SKM-1 treated with dmso at 0.1 percent for 144 hours (cell line): Measurements from ENCODE around the gene SUMF1.
A peak's percentile ranks its signal among the peaks of the same experiment; 100 is the strongest.

Experiments used
- DNase-seq: peaks from one replicate; lab custom pipeline; 2025; ENCODE audit not compliant: unreplicated experiment; lab: John Stamatoyannopoulos, UW

Gene SUMF1

GRCh38 chr3:4497843-4498324 is 30.8 kb upstream of the SUMF1 start:
- no peak for DNase-seq

GRCh38 chr3:4497005-4497692 is 30.1 kb upstream of the SUMF1 start:
- no peak for DNase-seq

GRCh38 chr3:4496087-4496452 is 29.0 kb upstream of the SUMF1 start:
- no peak for DNase-seq

DNA sequence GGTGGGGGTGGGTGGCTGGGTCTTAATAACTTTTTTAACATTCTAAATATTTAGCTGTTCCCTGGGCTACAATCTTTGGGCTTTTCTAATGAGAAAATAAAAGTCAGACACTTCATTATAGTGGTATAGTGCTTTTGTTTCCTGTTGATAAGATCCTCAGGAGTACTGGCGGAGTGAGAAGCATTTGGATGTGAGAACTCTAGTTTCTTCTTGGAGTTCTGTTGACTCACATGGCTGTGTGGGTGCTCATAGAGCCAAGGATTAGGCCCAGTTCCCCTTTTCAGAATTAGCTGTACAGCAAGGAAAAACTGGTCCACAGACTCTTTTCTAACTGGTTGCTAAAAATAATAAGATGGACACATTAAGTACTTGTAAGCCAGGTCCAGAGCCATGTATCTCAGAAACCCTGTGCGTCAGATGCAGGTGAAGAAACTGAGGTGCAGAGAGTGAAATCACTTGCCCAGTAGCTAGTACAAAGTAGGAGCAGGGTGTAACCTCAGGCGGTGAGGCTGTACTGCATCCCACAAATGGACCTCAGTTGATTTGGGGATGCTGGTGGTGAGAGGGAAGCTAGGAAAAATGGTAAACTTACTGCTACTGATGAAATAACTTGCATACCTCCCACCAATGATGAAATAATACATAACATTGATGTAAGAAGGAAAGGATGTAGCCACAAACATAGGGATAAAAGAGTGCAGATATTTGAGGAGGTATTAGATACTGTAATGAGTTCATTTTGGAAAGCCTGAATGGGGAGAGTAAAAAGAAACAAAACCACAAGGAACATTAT is 28.4 kb upstream of the SUMF1 start:
- DNase-seq, result peak; percentile 34

DNA sequence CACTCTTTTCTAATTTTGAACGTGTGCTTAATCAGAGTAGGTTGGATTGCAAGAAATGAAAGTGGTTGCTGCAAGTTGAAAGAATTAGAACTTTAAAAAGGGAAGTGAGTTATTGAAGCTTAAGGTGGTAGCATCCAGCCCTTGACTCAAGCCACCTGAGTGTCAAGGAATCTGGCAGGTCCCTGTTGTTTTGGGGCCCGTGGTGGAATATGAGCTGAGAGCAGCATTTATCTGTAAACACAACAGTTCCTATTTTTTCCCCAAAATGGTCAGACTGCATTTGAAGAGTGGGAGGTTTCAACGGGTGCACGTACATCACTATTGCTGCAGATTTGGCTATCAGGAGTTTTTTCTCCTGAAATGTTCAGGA is 27.8 kb upstream of the SUMF1 start:
- peak; percentile 26 for DNase-seq

- DNase-seq, result peak; percentile 24
These were observed 27.1 kb upstream of the SUMF1 start for GRCh38 chr3:4493941-4494894.

- DNase-seq, result peak; percentile 99
These were observed 26.2 kb upstream of the SUMF1 start, which contains the start of gene ITPR1 for GRCh38 chr3:4493014-4493940. Gene ITPR1 (plus strand): TSS chr3:4493348. CDS start chr3:4516492, 23,144 bp downstream.

DNA sequence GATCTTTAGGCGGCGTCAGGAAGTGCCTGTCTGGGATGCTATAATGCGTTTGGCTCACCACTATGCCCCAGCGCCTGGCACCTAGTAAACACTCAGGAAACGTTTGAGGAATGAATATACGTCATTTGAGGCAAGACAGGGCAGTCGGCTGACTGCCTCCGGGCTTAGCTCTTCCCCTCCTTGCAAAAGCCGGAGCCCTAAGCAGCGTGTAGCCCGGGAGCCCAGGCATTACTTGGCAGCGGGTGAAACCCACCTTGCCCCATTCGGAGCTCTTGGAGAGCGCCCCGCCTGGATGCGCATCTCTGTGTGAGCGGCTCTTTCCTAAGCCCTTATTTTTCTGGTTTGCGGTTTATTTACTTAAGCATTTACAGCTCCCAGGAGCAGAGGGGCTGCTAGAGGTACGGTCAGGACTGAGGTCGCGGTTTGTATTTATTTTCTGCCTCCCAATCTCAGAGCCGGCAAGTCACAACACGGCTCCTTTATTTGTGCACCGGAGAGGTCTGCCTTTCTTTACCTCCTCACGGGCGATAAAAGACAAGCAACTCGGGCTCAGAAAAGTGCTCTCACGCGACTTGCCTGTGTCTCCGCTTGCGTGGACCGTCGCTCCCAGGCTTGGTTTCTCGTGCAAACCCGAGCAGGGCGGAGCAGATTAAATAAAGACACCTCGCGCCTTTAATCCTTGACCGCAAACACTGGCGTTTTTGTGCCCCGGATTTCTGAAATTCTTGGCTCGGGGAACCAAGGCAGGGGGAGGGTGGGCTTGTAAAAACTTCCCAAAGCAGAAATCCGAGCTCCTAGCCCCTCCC is 25.3 kb upstream of the SUMF1 start:
- peak; percentile 46 for DNase-seq

DNA sequence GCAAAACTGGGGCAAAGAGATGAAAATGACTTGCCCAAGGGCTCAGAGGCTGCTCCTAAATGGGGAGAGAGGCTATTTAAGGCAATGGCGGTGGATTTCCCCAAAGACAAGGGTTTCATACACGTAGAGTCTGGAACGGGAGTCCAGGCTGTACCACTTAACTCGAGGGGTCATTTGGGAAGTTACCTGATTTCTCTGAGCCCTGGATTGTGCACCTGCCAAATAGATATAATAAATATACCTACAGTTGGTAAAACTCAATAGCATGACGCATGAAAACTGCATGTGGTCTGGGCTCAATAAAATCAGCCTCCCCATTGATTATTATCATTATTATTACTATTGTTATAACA is 24.8 kb upstream of the SUMF1 start:
- DNase-seq, result no peak

- DNase-seq, result peak; percentile 76
These were observed 11.2 kb upstream of the SUMF1 start for GRCh38 chr3:4478261-4478660.

DNA sequence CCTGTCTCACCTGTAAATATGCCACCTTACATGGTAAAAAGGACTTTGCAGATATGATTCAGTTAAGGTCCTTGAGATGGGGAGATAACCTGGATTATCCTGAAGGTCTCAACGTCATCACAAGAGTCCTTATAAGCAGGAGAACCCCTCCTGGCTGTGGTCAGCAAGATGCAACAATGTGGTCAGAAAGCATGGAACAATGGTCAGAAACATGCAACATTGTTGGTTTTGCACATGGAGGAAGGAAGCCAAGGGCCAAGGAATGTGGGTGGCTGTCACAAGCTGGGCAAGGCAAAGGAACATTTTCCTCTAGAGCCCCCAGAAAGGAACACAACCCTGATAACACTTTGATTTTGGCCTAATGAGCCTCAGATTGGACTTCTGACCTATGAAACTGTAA is 9.4 kb upstream of the SUMF1 start:
- no peak for DNase-seq

- no peak for DNase-seq
These were observed 8.7 kb upstream of the SUMF1 start for GRCh38 chr3:4475804-4476203.

DNA sequence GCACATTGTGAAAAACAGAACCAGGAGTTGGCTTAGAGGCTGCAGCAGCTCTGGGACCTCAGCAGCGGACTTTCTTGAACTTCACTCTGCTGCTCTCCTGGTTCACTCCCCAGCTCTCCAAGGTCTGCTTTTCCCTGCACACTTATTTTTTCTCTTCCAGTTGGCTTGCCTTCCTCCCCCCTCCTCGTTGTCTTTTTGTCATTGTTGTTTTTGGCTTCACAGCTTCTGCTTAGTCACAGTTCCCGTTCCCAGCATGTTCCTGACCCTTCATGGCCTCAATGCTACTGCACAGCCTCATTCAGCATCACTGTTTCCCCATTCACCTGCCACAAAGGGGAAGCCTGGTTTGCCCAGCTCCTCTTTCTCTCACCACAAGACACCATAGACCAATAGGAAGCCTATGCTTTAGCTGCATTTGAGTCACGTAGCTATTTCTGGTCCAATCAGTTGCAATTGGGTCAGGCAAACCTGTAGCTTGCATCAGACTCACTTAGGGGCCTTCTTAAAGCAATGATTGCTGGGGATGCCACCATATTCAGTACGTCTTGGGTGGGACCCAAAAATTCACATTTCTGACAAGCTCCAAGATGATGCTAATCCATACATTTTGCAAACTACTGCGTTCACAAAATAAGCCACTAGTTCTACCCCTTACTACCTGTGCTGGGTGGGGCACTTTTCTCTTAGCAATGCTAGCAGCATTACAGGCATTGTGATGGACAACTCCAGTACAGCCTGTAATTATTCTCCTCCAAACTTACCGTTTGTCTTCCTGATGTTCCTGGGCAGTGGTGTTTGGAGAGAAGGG is 7.8 kb upstream of the SUMF1 start:
- DNase-seq, result peak; percentile 99

DNA sequence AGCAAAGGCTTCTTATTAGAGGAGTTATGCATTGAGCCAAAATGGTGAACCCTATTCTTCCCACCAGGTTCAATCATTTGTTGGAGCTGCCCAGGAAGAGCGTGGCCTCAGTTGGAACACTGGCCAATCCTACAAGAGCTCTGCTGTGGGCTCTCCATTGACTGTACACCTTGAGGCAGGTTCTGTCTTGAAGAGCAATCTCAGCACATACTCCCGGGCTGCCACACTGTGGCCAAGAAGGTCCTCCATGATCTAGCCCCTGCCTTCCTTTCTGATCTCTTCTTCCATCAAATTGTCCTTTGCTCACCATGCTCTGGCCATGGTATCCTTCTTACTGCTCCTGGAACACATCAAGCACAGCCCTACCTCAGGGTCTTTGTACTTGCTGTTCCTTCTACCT is 5.7 kb upstream of the SUMF1 start:
- DNase-seq, result no peak

DNA sequence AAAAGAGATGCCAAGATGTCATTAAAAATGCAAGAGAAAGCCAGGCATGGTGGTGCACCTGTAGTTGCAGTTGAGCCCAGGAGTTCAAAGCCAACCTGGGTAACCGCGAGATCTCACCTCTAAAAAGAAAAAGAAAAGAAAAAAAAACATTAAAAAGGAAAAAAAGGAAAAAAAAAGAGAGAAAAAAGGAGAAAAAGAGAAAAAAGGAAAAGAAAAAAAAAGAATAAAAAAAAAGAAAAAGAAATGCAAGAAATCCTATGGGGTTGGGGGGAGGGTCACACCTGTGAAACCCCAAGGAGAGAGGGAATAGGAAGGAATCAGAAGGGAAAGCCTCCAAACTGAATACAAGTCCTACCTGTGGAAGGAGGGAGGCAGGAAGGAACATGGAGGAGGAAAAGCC is 5.2 kb upstream of the SUMF1 start:
- no peak for DNase-seq

GRCh38 chr3:4471907-4472306 is 4.8 kb upstream of the SUMF1 start:
- DNase-seq, result no peak

GRCh38 chr3:4467522-4467867 is 426 bp upstream of the SUMF1 start:
- DNase-seq, result no peak

DNA sequence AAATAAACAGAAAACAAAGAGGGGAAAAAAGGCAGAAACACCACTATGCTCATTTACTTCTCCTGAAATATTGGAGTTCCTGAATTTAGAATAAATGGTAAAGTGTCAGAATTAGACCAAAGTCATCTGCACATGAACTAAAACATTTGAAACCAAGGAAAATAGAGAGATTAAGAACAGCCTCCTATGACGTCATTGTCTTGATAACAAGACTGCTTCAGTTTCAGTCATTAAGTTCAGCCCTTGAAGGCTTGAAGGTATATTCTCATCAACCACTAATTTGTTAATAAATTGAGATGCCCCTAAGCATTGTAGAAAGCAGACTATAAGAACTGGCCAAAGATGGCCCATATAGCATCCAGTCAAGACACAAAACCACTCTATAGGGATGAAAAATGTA is 2.5 kb downstream of the SUMF1 start:
- no peak for DNase-seq
